GM21526 (cell line): ENCODE data around the gene TMEM59.
"Not testable (repeated sequence)": the region's sequence is repeated elsewhere in the genome, so short reads cannot be mapped to it uniquely, and the experiment has no call there.

Experiments used
- ATAC-seq: cut with Tn5 transposase; IDR thresholded peaks from one replicate; pipeline ENCODE4 v1.9.1; 2021; ENCODE audit warnings: moderate library complexity; ENCODE audit not compliant: unreplicated experiment, low FRiP score

The TMEM59 gene

GRCh38 chr1:54052934-54053744 lies at the start of gene TMEM59, which contains the start of gene TCEANC2:
Gene TMEM59, minus strand, starts transcription at chr1:54053204. Its CDS starts 16 bp downstream, at chr1:54053188.
Gene TCEANC2, plus strand, starts transcription at chr1:54053608. Its CDS starts 815 bp downstream, at chr1:54054423.
- ATAC-seq: peak; percentile 89

GRCh38 chr1:54100500-54100899 lies 47.5 kb upstream of the TMEM59 start:
- ATAC-seq: no peak

GRCh38 chr1:54099061-54099610 lies 46.1 kb upstream of the TMEM59 start:
- no peak for ATAC-seq

- no peak for ATAC-seq
These were observed 43.9 kb upstream of the TMEM59 start for GRCh38 chr1:54096877-54097240.

- no peak for ATAC-seq
These were observed 43.3 kb upstream of the TMEM59 start for GRCh38 chr1:54096227-54096876.

- ATAC-seq: no peak
These were observed 42.7 kb upstream of the TMEM59 start for GRCh38 chr1:54095546-54096226.

GRCh38 chr1:54094730-54095105 lies 41.7 kb upstream of the TMEM59 start:
- not testable (repeated sequence) for ATAC-seq

GRCh38 chr1:54094001-54094729 lies 41.2 kb upstream of the TMEM59 start:
- ATAC-seq: no peak

GRCh38 chr1:54091666-54092065 lies 38.7 kb upstream of the TMEM59 start:
- ATAC-seq: no peak

- ATAC-seq: no peak
These were observed 35.4 kb upstream of the TMEM59 start for GRCh38 chr1:54088385-54088784.

- ATAC-seq: no peak
These were observed 33.8 kb upstream of the TMEM59 start for GRCh38 chr1:54086754-54087153.

GRCh38 chr1:54084794-54085193 lies 31.8 kb upstream of the TMEM59 start:
- no peak for ATAC-seq

GRCh38 chr1:54081306-54082270 lies 28.6 kb upstream of the TMEM59 start:
- ATAC-seq: peak; percentile 68

- no peak for ATAC-seq
These were observed 27.6 kb upstream of the TMEM59 start for GRCh38 chr1:54080598-54081049.

GRCh38 chr1:54077359-54077758 lies 24.4 kb upstream of the TMEM59 start:
- ATAC-seq: no peak

GRCh38 chr1:54070171-54070837 lies 17.3 kb upstream of the TMEM59 start:
- ATAC-seq: no peak

- no peak for ATAC-seq
These were observed 16.8 kb upstream of the TMEM59 start for GRCh38 chr1:54069791-54070170.

GRCh38 chr1:54064299-54064698 lies 11.3 kb upstream of the TMEM59 start:
- no peak for ATAC-seq

GRCh38 chr1:54054438-54054749 lies 1.4 kb upstream of the TMEM59 start:
- no peak for ATAC-seq
